HepG2 (cell line): ENCODE measurements around the gene CACNA1D. TPM values are rescaled to one million over a fixed set of nuclear protein-coding genes. Genes with fewer than 3 reads are reported as not detected.

Experiments used
- CSRNP2 ChIP-seq: sonication (generic); formaldehyde crosslinking; conservative IDR thresholded peaks from 2 replicates; pipeline ENCODE4 v1.8.0; 2022; ENCODE audit warnings: low read depth, missing genetic modification reagents
- DRAP1 ChIP-seq: IDR thresholded peaks from 2 replicates; pipeline ENCODE4 v1.6.1; 2016; ENCODE audit warnings: missing genetic modification reagents, missing compliant biosample characterization
- FOXP1 ChIP-seq, 2 experiments: fragments of 450-650 bp in 1 of 2; IDR thresholded peaks; 2 replicates each; pipeline ENCODE4 v1.6.1; 2017 to 2018; ENCODE audit warnings: antibody characterized with exemption in 1 of 2
- HOXA9 ChIP-seq: sonication (generic); formaldehyde crosslinking; IDR thresholded peaks from 2 replicates; pipeline ENCODE4 v1.8.1; 2022; ENCODE audit warnings: missing genetic modification reagents, mild to moderate bottlenecking, moderate library complexity, borderline replicate concordance
- KIAA2018 ChIP-seq: sonication (generic); formaldehyde crosslinking; IDR thresholded peaks from 2 replicates; pipeline ENCODE4 v1.5.0; 2020; ENCODE audit warnings: mild to moderate bottlenecking, missing genetic modification reagents, borderline replicate concordance
- THRA ChIP-seq: sonication (generic); formaldehyde crosslinking; IDR thresholded peaks from 2 replicates; pipeline ENCODE4 v1.4.0; 2020; ENCODE audit warnings: missing genetic modification reagents, borderline replicate concordance
- ZBTB44 ChIP-seq: sonication (generic); formaldehyde crosslinking; IDR thresholded peaks from 2 replicates; pipeline ENCODE4 v1.4.0; 2020; ENCODE audit warnings: missing genetic modification reagents
- polyA plus RNA-seq, 8 experiments: library from polyadenylated mRNA; depleted of rRNA in 3 of 8; stranded (reverse) in 7 of 8; unstranded in 1 of 8; fragments of >200 nt; fragmentation: Illumina TruSeq in 4 of 8; extraction: Trizol in 4 of 8; gene quantifications; 2 replicates each; pipeline versions ENCODE4 v1.2.1 to v1.2.3, GENCODE V29; 2011 to 2016; ENCODE audit warnings: low read depth in 4 of 8, missing spikeins in 1 of 8, mixed read lengths in 1 of 8; ENCODE audit not compliant: insufficient read depth in 1 of 8
- total RNA-seq, 5 experiments: library from RNA; depleted of rRNA; stranded (reverse); fragments of >200 nt; fragmentation: Illumina TruSeq; extraction: Trizol; gene quantifications; 2 replicates each; pipeline ENCODE4 v1.2.3, GENCODE V29; 2016; ENCODE audit warnings: low read depth in 1 of 5
- TF ChIP-seq, protein P1 (sequence below): sonication (generic); formaldehyde crosslinking; IDR thresholded peaks from 2 replicates; pipeline ENCODE4 v1.8.1; 2023; ENCODE audit warnings: mild to moderate bottlenecking, missing genetic modification reagents
- TF ChIP-seq, protein P2 (sequence below): sonication (generic); formaldehyde crosslinking; IDR thresholded peaks from 2 replicates; pipeline ENCODE4 v1.8.1; 2022; ENCODE audit warnings: mild to moderate bottlenecking, missing genetic modification reagents

Gene CACNA1D
- total and polyA plus RNA-seq, 2 of the 13 experiments (the other 11 are each of a cell fraction or from before 2014, with no cell fraction given): 0.26 to 0.38 TPM

GRCh38 chr3:53473422-53473821 lies 21.0 kb upstream of the CACNA1D start (continued):
- no peak for TF ChIP-seq CSRNP2
- TF ChIP-seq, protein P1, sequence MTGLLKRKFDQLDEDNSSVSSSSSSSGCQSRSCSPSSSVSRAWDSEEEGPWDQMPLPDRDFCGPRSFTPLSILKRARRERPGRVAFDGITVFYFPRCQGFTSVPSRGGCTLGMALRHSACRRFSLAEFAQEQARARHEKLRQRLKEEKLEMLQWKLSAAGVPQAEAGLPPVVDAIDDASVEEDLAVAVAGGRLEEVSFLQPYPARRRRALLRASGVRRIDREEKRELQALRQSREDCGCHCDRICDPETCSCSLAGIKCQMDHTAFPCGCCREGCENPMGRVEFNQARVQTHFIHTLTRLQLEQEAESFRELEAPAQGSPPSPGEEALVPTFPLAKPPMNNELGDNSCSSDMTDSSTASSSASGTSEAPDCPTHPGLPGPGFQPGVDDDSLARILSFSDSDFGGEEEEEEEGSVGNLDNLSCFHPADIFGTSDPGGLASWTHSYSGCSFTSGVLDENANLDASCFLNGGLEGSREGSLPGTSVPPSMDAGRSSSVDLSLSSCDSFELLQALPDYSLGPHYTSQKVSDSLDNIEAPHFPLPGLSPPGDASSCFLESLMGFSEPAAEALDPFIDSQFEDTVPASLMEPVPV (CRISPR knock-in tag): no peak
- no peak for TF ChIP-seq THRA (CRISPR knock-in tag)
- TF ChIP-seq FOXP1 (IDR thresholded peaks at IDR 0.05): no peak
- TF ChIP-seq FOXP1 (CRISPR knock-in tag; IDR thresholded peaks at IDR 0.05): no peak
- TF ChIP-seq ZBTB44 (CRISPR knock-in tag): no peak
- TF ChIP-seq DRAP1: peak; percentile 70
- TF ChIP-seq HOXA9 (CRISPR knock-in tag): no peak
- TF ChIP-seq, protein P2, sequence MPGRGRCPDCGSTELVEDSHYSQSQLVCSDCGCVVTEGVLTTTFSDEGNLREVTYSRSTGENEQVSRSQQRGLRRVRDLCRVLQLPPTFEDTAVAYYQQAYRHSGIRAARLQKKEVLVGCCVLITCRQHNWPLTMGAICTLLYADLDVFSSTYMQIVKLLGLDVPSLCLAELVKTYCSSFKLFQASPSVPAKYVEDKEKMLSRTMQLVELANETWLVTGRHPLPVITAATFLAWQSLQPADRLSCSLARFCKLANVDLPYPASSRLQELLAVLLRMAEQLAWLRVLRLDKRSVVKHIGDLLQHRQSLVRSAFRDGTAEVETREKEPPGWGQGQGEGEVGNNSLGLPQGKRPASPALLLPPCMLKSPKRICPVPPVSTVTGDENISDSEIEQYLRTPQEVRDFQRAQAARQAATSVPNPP (CRISPR knock-in tag): no peak
- no peak for TF ChIP-seq KIAA2018 (CRISPR knock-in tag)
